OCI-LY3 (cell line): ENCODE results near the gene PTPRN2.

Experiments
- H2AFZ ChIP-seq: fragments of 200-600, 300-600 bp; shearing (Covaris generic); 2 replicates; pipeline ENCODE4 v1.6.0; 2014; ENCODE audit warnings: antibody characterized with exemption, low read depth, low read length
- H3K27ac ChIP-seq: fragments of 200-600, 300-600 bp; sonication (generic); 2 replicates; pipeline ENCODE4 v1.5.1; 2014; ENCODE audit warnings: mild to moderate bottlenecking, low read length, moderate library complexity, mixed read lengths
- H3K27me3 ChIP-seq: fragments of 200-600, 300-600 bp; sonication (generic); 2 replicates; pipeline ENCODE4 v1.6.1; 2014; ENCODE audit warnings: low read depth, low read length, mixed read lengths
- H3K36me3 ChIP-seq: fragments of 200-600, 300-600 bp; sonication (generic); replicated peaks from 2 replicates; pipeline ENCODE3; 2014; ENCODE audit warnings: low read depth, low read length, mixed read lengths
- H3K4me1 ChIP-seq: fragments of 300-600, 200-600 bp; sonication (generic); 2 replicates; pipeline ENCODE4 v1.6.1; 2014; ENCODE audit warnings: low read length, mixed read lengths
- H3K4me2 ChIP-seq: fragments of 200-600, 300-600 bp; sonication (generic); 2 replicates; pipeline ENCODE4 v1.6.1; 2014; ENCODE audit warnings: low read length, mixed read lengths
- H3K4me3 ChIP-seq: fragments of 300-600, 200-600 bp; sonication (generic); 2 replicates; pipeline ENCODE4 v1.5.1; 2014; ENCODE audit warnings: antibody characterized with exemption, mild to moderate bottlenecking, low read length, moderate library complexity
- H3K79me2 ChIP-seq: fragments of 300-600, 200-600 bp; shearing (Covaris generic); 2 replicates; pipeline ENCODE4 v1.6.1; 2014; ENCODE audit warnings: mild to moderate bottlenecking, low read length, mixed read lengths
- H3K9ac ChIP-seq: fragments of 300-600, 200-600 bp; shearing (Covaris generic); 2 replicates; pipeline ENCODE4 v1.6.0; 2014; ENCODE audit warnings: mild to moderate bottlenecking, low read length, moderate library complexity
- H3K9me3 ChIP-seq: fragments of 200-600, 300-600 bp; shearing (Covaris generic); 2 replicates; pipeline ENCODE4 v1.6.1; 2014; ENCODE audit warnings: low read length, mixed read lengths; ENCODE audit not compliant: insufficient read depth
- H4K20me1 ChIP-seq: fragments of 200-600, 300-600 bp; sonication (generic); 2 replicates; pipeline ENCODE4 v1.6.1; 2016; ENCODE audit warnings: low read length, mixed read lengths; ENCODE audit not compliant: insufficient read depth
- EZH2phosphoT487 ChIP-seq: fragments of 200-600 bp; shearing (Covaris generic); IDR thresholded peaks from 2 replicates; pipeline ENCODE4 v1.6.1; 2018; ENCODE audit warnings: antibody characterized with exemption, mixed run types, low read depth
- TF ChIP-seq, protein P1 (sequence below): fragments of 200-600, 300-600 bp; sonication (generic); IDR thresholded peaks from 2 replicates; pipeline ENCODE4 v1.5.1; 2014; ENCODE audit warnings: antibody characterized with exemption, low read length, low read depth

The PTPRN2 gene

DNA sequence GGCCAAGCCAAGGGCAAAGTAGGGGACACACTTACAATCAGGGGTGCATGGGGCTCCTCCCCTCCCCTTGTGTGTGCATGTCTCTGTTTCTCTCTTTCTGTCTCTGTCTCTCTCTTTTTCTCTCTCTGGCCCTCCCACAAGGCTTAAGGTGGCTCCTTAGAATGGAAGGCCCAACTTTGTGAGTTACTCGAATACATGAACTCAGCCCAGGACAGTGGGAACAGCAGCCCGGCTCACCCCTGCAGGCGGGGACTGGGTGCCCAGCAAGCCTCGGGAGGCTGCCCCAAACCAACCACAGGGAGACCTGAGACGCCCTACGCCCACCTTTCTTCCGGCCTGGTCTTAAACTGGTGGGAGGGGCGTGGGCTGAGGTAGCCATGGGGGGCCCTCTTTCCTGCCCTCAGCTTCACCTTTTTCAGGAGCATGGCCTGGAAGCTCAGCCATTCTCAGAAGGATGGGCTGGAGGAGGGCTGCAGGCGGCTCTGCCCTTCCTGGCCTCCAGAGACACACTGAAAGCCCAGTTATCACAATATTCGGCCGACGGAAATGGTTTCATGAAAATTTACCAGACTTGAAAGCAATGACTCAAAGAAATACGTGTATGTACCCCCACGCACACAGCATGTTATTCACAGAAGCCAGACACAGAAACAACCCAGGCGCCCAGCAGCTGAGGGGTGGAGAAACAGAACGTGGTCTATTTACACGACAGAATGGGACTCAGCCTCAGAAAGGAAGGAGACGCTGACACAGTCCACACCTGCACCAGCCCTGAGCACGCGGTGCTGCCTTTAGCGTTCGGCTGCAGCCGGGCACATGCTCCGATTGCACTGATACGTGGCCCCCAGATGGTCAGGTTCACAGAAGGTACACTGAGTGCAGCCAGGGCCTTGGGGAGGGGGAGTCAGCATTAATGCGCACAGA, 229.5 kb downstream of the PTPRN2 start:
- Histone ChIP-seq H2AFZ (no peak overlapping the region), H3K79me2 (no peaks in the 10 kb centered on the region), H4K20me1 (no peaks in the 10 kb centered on the region), H3K36me3 (no peaks in the 10 kb centered on the region), H3K9ac (no peak overlapping the region), H3K27ac (no peak overlapping the region), H3K4me1 (no peaks in the 10 kb centered on the region), H3K27me3 (no peaks in the 10 kb centered on the region), H3K4me2 (no peak overlapping the region), H3K9me3 (no peaks in the 10 kb centered on the region), H3K4me3 (no peak overlapping the region)
- no peak for TF ChIP-seq EZH2phosphoT487
- TF ChIP-seq, protein P1, sequence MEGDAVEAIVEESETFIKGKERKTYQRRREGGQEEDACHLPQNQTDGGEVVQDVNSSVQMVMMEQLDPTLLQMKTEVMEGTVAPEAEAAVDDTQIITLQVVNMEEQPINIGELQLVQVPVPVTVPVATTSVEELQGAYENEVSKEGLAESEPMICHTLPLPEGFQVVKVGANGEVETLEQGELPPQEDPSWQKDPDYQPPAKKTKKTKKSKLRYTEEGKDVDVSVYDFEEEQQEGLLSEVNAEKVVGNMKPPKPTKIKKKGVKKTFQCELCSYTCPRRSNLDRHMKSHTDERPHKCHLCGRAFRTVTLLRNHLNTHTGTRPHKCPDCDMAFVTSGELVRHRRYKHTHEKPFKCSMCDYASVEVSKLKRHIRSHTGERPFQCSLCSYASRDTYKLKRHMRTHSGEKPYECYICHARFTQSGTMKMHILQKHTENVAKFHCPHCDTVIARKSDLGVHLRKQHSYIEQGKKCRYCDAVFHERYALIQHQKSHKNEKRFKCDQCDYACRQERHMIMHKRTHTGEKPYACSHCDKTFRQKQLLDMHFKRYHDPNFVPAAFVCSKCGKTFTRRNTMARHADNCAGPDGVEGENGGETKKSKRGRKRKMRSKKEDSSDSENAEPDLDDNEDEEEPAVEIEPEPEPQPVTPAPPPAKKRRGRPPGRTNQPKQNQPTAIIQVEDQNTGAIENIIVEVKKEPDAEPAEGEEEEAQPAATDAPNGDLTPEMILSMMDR: no peak

DNA sequence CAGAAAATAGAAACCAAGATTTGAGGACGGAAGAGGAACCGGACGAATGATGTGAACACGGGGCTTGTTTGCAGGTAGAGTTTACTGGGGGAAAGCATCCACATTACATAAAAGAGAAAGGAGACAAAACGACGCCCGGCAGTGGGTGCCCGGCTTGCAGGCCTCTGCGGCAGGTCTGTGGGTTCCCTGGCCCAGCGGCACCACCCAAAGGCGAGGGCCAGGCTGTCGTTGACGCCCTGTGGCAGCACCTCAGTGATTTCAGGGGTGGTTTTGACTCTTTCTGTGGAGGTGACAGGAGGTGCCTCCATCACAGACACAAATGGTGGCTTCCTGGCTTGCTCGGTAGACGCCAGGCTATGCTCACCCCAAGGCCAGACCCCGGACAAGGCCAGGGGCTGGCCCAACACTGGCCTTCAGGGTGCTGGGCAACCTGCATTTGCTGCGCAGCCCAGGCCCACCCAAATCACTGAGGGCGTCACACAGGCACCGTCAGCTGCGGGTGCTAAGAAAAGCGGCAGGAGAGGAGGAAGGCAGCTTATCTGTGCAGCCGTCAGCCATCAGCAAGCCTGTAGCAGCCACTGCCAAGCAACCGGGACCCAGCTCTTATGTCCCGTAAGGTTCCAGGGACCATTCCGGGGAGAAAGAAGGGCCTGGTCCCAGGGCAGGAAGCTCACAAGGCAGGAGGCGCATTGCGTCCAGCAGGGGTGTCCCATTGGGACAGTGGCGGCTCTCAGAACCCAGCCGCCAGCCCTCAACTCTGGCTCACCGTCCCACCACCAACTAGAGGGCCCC, 230.3 kb downstream of the PTPRN2 start:
- Histone ChIP-seq H3K9me3 (no peaks in the 10 kb centered on the region), H3K4me1 (no peaks in the 10 kb centered on the region), H3K4me2 (no peak overlapping the region), H4K20me1 (no peaks in the 10 kb centered on the region), H3K9ac (no peak overlapping the region), H3K36me3 (no peaks in the 10 kb centered on the region), H2AFZ (no peak overlapping the region), H3K27ac (no peak overlapping the region), H3K27me3 (no peaks in the 10 kb centered on the region), H3K4me3 (no peak overlapping the region), H3K79me2 (no peaks in the 10 kb centered on the region)
- TF ChIP-seq, protein P1: no peak
- no peak for TF ChIP-seq EZH2phosphoT487

DNA sequence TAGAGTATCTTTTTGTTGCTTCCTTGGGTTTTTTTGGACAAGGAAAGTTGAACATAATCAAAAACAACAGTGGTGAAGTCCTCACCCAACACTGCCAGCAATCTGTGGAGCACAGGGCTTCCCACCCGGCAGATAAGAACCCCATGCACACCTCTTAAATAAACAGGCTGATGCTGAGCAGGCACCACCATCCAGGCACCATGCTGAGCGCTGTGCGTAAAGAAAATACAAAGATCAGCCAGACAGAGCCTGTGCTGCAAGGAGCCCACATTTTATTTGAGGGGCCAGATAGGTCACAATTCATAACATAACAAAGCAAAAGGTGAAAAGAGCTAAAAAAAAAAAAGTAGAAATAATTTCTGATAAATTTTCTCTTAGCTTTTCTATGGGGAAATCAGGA, 231.2 kb downstream of the PTPRN2 start:
- TF ChIP-seq, protein P1: no peak
- no peak for TF ChIP-seq EZH2phosphoT487
- Histone ChIP-seq H3K9me3 (no peaks in the 10 kb centered on the region), H3K4me1 (no peaks in the 10 kb centered on the region), H3K27me3 (no peaks in the 10 kb centered on the region), H2AFZ (no peak overlapping the region), H3K79me2 (no peaks in the 10 kb centered on the region), H3K9ac (no peak overlapping the region), H3K36me3 (no peaks in the 10 kb centered on the region), H3K27ac (no peak overlapping the region), H3K4me2 (no peak overlapping the region), H4K20me1 (no peaks in the 10 kb centered on the region), H3K4me3 (no peak overlapping the region)

DNA sequence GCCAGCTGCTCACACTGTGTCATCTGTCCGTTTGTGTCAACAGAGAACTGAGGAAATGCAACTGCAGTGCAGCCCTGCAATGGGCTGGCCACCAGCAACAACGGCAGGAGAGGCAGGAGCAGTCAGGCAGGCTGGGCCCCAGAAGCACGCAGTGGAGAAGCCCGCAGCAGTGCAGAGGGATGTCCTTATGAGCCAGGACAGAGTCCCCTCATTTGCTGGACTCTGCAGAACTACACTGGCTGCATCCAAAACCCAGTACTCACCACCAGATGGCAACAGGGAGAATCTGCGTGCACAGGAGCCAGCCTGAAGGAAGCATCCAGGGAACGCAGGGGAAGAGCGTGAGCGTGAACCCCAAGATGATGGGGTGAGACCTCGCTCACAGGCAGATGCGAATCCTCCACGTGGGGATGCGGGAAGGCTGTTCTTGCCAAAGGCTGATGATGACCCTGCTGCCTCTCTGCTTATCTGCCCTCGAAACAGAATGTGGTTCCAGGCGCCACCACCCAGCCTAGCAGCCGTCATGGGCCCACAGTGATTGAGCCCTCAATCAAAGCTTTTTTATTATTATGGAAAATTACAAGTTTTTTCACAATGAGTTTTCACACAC, 232.1 kb downstream of the PTPRN2 start:
- no peaks in the 10 kb centered on the region for H3K79me2 ChIP-seq
- no peak overlapping the region for H3K4me3 ChIP-seq
- H3K9ac ChIP-seq: no peak overlapping the region
- H2AFZ ChIP-seq: no peak overlapping the region
- H3K9me3 ChIP-seq: no peaks in the 10 kb centered on the region
- TF ChIP-seq EZH2phosphoT487: no peak
- TF ChIP-seq, protein P1: no peak
- no peak overlapping the region for H3K27ac ChIP-seq
- no peaks in the 10 kb centered on the region for H3K36me3 ChIP-seq
- no peaks in the 10 kb centered on the region for H3K27me3 ChIP-seq
- no peaks in the 10 kb centered on the region for H4K20me1 ChIP-seq
- no peaks in the 10 kb centered on the region for H3K4me1 ChIP-seq
- H3K4me2 ChIP-seq: no peak overlapping the region
